ENCODE data around the gene ADAMTS3. TPM values are rescaled to one million over a fixed set of nuclear protein-coding genes. Genes with fewer than 3 reads are reported as not detected.

Gene ADAMTS3
- total RNA-seq, result 0.27 TPM
- long read RNA-seq, result 0 reads

DNA sequence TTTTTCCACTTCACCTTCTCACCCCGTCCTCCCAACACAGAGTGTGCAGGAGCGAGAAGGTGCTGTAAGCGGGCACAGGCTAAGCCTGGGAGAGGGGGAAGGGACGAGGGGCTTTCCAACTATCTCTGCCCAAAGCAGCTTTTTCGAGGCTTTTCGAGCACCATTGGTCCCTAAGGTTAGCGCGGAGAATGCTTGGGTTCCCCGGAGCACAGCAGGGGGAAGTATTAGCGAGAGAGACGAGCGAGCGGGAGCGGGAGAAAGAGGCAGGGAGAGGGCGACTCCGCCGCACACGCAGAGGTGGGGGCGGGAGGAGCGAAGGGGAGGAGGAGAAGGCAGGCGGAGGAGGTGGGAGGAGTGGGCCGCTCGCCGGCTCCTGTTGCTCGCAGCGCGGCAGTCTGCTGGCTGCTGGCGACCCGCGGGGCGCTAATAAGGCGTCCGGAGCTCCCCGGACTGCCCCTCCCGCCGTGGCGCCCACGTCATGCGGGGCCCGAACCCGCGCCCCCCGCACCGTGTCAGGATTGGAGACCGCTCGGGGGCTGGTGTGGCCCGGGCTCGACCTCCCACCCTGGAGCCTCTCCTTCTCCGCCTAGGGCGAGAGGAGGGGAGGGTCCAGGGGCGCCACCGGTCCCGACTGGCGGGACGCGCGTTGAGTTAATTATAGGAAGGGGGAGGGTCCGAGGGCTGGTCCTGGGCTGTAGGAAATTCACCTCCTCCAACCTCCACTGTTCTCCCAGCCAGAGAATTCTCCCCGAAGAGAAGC lies at the start of gene ADAMTS3:
TSS of gene ADAMTS3 (minus strand) at position 263 of the 760 bp plus-strand sequence. CDS start 459 bp downstream, outside the sequence.
- peak; percentile 73 for DNase-seq
- intact Hi-C loops (cut with DNase I), result no loop called here

DNA sequence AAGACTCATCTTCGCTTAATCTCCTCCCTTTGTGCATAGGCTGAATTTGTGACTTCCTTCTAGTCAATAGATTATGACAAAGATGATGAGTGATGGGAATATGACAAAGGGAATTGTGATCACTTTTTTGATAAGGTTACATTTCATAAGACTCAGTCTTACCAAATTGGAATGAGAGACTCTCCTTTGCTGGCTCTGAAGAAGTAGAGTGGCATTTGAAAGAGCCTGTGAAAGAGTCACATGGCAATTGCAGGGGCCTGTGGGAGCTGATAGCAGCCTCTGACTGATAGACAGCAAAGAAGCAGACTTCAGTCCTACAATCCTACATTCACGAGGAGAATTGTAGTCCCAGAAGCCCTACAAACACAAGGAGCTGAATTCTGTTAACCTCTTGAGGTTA lies 44.9 kb upstream of the ADAMTS3 start:
- no peak for ATAC-seq (ENCODE audit: poor library complexity)
- no peak for DNase-seq
- intact Hi-C loops (cut with DNase I), result no loop called here

More for the DNA sequence above, at the start of gene ADAMTS3:
- peak; percentile 92 for ATAC-seq (ENCODE audit: poor library complexity)

DNA sequence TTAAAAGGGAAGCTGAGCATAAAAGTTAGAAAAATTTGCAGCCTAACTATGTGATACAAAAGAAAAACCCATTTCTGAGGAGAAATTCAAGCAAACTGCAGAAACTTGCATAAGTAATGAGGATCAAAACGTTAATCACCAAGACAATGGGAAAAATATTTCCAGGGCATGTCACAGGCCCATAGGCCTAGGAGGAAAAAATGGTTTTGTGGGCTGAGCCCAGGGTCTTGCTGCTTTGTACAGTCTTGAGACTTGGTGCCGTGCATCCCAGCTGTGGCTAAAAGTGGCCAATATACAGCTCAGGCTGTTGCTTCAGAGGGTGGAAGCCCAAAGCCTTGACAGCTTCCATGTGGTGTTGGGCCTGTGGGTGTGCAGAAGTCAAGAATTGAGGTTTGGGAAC lies 37.7 kb upstream of the ADAMTS3 start:
- ATAC-seq (ENCODE audit: poor library complexity), result no peak
- DNase-seq, result no peak
- intact Hi-C loops (cut with DNase I), result no loop called here

DNA sequence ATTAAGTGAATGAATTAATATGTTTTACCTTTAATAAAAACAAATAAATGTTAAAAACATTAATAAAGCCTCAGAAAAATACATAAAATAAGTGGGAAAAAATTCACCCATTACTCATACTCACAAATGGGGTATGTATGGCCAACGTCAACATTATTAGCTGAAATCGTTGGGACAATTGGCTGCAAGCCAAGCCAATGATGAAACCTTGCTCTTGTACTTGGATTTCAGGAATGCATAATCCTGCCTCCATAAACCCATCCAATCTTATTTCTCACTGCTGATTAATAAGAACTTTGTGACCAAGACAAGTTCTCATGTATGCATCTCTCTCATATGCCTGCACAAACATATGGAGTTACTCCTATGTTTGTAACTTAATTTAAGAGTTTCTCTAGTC lies 35.3 kb upstream of the ADAMTS3 start:
- intact Hi-C loops (cut with DNase I), result no loop called here
- ATAC-seq (ENCODE audit: poor library complexity) (no peak), DNase-seq (no peak)

DNA sequence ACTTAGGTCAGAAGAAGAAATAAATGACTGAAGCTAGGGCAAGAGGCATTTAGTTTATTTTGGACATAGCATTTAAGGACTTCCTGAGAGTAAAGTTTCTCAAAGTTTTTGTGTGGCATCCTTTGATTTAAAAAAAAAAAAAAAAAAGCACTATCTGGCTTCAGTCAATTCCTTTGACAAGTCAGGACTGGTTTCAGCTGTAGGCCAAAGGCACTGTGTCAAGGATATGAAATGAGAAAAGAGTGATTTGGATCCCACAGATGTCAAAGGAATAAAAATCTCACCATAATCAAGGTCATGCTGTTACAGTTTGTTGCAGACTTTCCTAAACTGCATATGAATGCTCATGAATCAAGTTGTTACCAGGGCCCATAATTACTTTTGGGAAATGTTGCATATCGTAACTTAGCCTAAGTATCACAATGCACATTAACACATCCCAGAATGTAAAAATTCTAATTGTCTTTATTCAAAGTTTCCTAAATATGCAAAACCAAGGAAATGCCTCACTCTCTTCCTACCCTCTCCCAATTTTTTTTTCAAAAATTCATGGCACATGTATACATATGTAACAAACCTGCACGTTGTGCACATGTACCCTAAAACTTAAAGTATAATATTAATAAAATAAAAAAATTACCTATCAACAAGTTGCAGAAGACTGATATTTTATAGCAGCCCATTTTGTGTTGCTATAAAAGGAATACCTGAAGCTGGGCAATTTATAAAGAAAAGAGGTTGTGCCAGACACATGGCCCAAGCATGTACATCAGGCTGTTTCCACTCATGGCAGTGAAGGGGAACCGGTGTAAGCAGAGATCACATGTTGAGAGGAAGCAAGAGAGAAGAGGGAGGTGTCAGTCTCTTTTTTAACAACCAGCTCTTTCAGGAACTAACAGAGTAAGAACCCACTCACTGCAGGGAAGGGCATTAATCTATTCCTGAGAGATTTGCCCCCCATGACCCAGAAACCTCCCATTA lies 33.7 kb upstream of the ADAMTS3 start:
- intact Hi-C loops (cut with DNase I), result no loop called here
- ATAC-seq (ENCODE audit: poor library complexity) (no peak), DNase-seq (no peak)

DNA sequence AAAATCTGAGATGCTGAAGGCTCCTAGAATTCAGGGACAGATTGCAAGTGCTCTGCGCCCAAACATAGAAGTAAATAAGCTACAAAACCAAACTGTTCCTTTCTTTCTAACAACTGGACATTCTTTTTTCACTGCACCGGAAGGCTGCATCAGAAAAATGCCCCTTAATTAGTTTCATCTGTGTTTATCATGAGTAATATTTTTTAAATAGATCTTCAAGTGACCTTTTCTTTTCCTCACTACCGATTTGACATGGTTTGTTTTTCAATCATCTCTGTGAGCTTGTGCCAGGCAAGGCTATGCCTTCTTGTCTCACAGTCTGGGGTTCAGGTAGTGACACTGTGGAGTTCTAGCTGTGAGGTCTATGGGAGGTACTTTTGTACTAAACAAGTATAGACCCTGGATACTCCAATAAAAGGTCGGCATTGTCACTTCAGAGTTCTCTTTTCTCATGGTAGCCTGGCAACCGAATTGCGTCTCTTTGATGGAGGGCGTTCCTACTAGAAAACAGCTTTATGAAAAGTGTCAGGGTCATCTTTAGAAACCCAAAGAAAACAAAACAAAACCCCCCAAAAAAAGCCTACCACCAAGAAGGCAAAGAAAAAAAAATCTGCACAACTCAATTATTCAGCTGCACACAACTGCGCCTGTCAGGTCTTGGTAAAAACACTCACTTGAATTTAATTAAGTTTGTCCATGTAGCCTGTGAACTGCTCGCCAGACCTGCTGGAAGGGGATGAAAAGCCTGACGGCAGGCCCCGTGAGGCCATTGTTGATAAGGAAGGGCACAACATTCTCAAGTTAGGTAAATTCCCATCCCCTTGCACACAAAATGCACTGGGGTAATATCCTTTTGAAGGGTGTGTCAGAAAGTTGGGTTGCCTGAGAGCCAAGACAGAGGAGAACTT lies 22.8 kb upstream of the ADAMTS3 start:
- ATAC-seq (ENCODE audit: poor library complexity) (no peak), DNase-seq (no peak)

DNA sequence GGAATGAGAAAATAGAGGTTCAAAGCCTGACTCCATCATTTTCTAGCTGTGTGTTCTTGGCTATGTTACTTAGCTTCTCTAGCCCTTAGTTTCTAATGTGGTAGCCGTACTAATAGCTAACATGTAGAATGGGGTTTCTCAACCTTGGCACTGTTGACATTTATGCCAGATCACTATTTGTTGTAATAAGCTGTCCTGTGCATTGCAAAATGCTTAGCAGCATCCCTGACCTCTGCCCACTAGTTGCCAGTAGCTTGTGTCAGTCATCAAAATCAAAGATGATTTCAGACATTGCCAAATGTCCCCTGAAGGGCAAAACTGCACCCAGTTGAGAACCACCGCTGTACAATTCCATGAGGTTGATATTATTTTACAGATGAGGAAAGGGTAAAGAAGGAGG lies 18.3 kb upstream of the ADAMTS3 start:
- DNase-seq (no peak), ATAC-seq (ENCODE audit: poor library complexity) (no peak)
- intact Hi-C loops (cut with DNase I), result no loop called here

More for the DNA sequence above, 22.8 kb upstream of the ADAMTS3 start:
- intact Hi-C loops (cut with DNase I), result no loop called here

DNA sequence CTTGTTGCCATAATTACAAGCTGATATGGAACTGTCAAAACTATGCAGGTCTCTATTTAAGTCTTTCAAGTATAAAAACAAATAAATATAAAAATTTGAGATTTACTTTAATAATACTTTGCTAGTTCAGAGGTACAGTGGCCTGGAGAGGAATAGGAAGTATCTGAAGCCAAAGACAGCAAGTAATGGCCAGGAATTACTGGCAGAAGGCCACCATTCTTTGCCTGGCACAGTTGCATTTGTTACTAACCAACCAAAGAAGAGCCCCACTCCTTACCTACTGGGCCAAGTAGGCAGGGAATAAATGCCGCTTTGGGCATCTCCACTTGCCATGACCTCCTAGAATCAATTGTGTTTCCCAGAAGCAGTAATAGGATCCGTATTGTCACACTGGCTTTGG lies 13.8 kb upstream of the ADAMTS3 start:
- no peak for DNase-seq
- intact Hi-C loops (cut with DNase I), result no loop called here
- no peak for ATAC-seq (ENCODE audit: poor library complexity)

DNA sequence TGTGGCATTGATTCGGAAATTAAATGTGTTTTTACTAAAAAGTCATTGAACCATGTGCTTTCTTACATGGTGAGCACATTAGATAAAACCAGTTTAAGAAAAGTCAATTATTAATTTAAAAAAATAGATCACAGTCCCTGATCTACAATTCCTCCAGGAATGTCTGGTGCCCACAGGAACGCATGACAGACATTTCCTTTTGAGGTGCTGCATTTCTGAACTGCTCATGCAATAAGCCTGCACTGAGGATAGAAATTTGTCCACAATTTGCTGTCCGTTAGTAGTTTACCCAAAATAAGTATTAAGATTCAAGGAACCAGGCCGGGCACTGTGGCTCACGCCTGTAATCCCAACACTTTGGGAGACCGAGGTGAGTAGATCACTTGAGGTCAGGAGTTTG lies 8.2 kb upstream of the ADAMTS3 start:
- ATAC-seq (ENCODE audit: poor library complexity), result no peak
- intact Hi-C loops (cut with DNase I), result no loop called here

DNA sequence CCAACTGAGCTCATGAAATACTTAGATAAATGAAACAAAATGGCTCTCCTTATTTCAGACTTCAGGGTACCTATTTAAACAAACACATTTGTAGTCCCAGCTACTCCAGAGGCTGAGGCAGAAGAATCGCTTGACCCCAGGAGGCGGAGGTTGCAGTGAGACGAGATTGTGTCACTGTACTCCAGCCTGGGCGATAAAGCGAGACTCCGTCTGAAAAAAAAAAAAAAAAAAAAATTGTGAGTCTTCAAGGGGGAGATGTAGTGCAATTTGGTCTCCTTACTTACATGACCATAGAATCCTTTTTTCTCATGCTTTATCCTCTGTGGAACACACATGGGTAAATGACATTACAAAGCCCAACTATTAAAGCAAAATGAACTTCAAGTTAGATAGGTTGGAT lies 2.3 kb upstream of the ADAMTS3 start:
- intact Hi-C loops (cut with DNase I), result no loop called here
- ATAC-seq (ENCODE audit: poor library complexity) (no peak), DNase-seq (no peak)

More for the DNA sequence above, 8.2 kb upstream of the ADAMTS3 start:
- DNase-seq, result no peak

DNA sequence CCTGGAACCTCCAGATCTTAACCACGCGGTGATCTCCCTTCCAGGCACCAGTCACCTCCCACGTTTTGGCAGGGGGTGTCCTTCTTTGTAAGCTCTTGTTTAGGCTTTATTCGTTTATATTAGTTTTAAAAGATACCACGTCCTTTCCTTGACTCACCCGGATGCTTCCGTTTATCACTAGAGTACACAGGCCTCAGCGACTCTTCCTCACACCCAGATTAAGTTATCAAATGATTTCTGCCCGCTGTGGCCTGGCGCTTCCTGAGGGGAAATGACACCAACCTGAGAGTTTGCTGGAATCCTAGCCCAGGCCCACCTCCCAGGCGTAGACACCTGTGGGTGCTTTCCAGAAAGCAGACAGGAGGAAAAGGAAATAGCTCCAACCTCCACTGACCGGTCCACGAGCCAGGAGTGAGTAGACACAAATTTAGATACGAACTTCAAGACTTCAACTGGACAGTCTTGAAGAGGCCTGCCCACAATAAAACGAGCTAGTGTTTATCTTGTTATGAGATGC lies 756 bp upstream of the ADAMTS3 start:
- peak; percentile 2 for ATAC-seq (ENCODE audit: poor library complexity)
- intact Hi-C loops (cut with DNase I), result no loop called here
- peak; percentile 26 for DNase-seq

DNA sequence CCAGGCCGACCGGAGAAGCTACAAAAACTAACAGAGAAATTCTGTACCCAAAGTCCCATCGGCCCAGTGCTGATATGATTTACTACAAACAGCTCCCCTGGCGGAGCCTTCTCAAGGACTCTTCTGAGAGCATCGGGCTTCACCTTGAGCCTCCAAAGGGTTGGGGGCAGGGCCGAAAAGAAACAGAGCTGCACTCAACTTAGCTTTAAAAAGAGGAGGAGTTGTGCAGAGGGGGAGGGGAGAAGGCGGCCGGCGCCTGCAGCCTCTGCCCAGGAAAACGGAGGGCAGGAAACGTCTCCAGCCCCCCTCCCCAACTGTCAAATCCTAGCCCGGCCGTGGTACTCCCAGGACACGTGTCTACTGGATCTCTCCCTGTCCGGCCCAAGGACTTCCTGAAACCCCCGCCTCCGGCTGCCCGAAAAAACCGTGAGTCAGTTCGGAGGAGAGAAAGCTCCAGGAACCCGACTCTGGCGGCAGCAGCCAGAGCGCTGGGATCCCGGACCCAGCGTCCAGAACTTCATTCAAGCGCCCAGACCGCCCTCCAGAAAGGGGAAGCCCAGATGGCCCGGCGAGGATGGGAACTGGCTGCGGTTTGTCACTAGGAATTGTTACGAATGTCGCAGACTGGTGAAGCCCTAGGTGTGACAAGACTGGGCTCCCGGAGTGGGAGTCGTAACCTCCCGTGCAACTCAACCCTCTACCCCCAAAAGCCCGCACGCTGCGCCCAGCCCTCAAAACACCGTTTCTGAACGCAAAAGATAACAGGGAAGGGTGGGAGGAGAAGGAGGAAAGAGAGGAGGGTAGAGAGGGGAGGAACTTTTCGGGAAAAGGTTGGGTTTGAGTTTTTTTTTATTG lies 973 bp downstream of the ADAMTS3 start:
- intact Hi-C loops (cut with DNase I), result no loop called here
- ATAC-seq (ENCODE audit: poor library complexity) (peak; percentile 80), DNase-seq (peak; percentile 67)

DNA sequence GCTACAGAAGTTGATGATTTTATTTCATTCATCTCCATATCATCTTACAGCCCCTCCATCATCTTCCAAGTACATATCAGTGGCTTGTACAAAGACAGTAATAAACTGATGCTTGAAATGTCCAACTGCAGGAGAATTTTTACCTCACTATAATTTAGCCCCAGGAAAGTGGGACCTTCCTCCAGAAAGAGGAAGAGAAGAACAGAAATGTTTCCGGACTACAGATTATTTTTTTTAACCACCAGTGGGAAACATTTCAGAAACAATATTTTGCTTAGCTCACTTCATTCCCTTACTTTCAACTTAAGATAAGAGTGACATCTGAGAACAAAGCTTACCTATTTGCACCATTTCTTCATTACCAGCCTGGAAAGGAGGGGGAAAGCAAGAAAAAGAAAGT lies 2.0 kb downstream of the ADAMTS3 start:
- intact Hi-C loops (cut with DNase I), result no loop called here
- DNase-seq (no peak), ATAC-seq (ENCODE audit: poor library complexity) (no peak)

DNA sequence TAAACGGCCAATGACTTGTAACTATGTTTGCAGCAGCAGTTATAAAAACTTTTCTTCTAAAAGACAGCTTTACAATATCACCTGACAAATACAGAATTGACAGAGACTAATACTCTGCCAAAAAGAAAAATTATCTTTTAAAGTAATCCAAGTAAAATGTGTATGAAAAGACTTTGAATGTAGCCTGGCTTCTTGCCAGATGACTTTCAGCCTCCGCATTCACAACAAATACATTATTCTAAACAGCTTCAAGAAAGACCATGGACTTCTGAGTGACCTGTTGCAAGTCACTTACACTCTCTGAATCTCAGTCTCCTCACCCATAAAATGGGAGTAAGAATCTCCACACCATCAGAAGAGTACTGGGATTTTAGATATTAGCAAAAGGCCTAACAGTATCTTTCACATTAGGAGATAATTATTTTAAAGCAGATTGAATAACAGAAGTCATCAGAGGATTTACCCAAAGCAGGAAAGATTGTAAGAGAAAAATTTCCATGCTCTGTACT lies 2.5 kb downstream of the ADAMTS3 start:
- DNase-seq (no peak), ATAC-seq (ENCODE audit: poor library complexity) (no peak)
- intact Hi-C loops (cut with DNase I), result no loop called here

DNA sequence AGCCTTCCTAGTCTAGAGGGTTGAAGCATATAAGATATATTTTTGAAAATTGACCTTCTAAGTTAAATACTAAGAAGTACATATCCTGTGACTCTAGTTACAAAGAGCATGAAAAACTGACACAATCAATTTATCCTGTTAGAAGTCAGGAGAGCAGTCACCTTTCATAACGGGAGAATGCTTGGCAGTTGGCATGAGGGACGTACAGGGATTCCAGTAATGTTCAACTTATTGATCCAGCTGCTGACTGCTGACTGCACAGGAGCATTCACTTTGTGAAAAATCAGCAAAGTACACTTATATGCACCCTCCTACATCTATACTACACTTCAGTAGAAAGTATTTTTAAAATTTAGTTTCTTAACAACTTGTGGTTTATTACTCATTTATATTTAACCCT lies 4.2 kb downstream of the ADAMTS3 start:
- intact Hi-C loops (cut with DNase I), result no loop called here
- DNase-seq (no peak), ATAC-seq (ENCODE audit: poor library complexity) (no peak)

DNA sequence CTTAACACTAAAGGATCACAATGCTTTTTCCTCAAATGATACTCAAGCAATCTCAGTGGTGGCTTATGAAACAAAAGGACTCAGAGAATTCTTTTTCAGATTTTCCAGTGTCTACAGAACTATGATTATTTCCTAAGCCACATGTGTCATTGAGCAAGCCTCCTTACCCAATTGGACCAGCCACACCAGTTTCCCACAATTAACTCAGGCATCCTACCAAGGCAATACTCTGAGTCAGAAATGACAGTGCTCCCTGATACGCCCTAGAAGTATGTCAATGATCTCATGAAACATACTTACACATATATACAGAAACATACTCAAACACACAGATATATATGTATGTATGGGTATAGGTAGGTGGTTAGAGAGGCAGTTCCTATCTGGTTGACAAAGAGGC lies 4.8 kb downstream of the ADAMTS3 start:
- ATAC-seq (ENCODE audit: poor library complexity) (no peak), DNase-seq (no peak)
- intact Hi-C loops (cut with DNase I), result no loop called here

DNA sequence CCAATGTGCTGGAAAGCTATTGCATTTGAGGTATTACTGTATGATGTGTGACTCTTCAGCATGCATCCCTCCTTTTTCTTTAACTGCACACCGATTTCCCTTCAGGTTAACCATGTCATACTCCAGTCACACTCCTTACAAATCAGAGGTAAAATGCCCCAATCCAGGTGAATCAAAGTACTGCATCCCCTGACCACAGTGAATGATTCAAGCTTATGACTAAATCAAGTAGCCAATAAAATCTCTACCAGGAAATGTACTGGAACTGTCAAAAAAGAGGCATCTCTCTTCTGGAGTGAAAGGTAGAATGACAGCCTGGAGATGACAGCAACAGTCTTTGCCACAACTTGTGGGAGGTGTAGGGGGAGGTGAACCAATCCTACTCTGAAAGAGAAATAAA lies 10.4 kb downstream of the ADAMTS3 start:
- intact Hi-C loops (cut with DNase I), result no loop called here
- no peak for ATAC-seq (ENCODE audit: poor library complexity)

More for the DNA sequence above, 10.4 kb downstream of the ADAMTS3 start:
- DNase-seq, result no peak

Measured in Right ventricle myocardium superior (tissue), 1 donor.